Endothelial cell of umbilical vein (primary cell): ENCODE measurements around the gene NEK7. TPM values are rescaled to one million over a fixed set of nuclear protein-coding genes. Genes with fewer than 3 reads are reported as not detected.

Experiments used
- BruUV-seq: library from RNA; stranded (reverse); fragments of 400-500 nt; replicated peaks from 2 replicates; lab custom pipeline; 2021; lab: Mats Ljungman, UMichigan
- CTCF ChIA-PET: fragments of 300-600, 350-600 bp; sonication (Branson Sonifier 250); formaldehyde crosslinking; loops from one replicate; lab custom pipeline; 2021; ENCODE audit warnings: antibody characterized with exemption, inconsistent platforms; lab: Charles Lee
- POLR2A ChIA-PET: fragments of 300-600, 350-600 bp; sonication (Branson Sonifier 250); formaldehyde crosslinking; loops from one replicate; lab custom pipeline; 2021; ENCODE audit warnings: antibody characterized with exemption, inconsistent platforms; lab: Charles Lee
- DNase-seq: peaks from one replicate; pipeline ENCODE4 v3.0.0-alpha.2; 2011; ENCODE audit warnings: low read depth, low spot score
- FAIRE-seq: peaks from 2 replicates; lab custom pipeline; 2011; peaks lifted over from hg19 to GRCh38; lab: Jason Lieb, UNC
- H2AFZ ChIP-seq: 2 replicates; pipeline ENCODE4 v1.6.0; 2012; ENCODE audit warnings: low read depth, low read length, control low read depth, inconsistent platforms
- H3K27ac ChIP-seq: 2 replicates; pipeline ENCODE4 v1.5.1; 2011; ENCODE audit warnings: low read depth, mild to moderate bottlenecking, control low read depth, low read length, moderate library complexity; ENCODE audit not compliant: insufficient read depth
- H3K27me3 ChIP-seq, 2 experiments: 2 replicates each; pipeline versions ENCODE4 v1.6.0 to v1.6.1; 2011; ENCODE audit warnings: low read length in 2 of 2, mixed read lengths in 1 of 2; ENCODE audit not compliant: control insufficient read depth in 2 of 2, insufficient read depth in 2 of 2
- H3K36me3 ChIP-seq, 2 experiments: 2 replicates in 1 of 2; 3 replicates in 1 of 2; pipeline ENCODE4 v1.5.1; 2011; ENCODE audit warnings: low read length in 2 of 2, mild to moderate bottlenecking in 1 of 2, moderate library complexity in 1 of 2; ENCODE audit not compliant: control insufficient read depth in 2 of 2, insufficient read depth in 2 of 2; ENCODE audit errors: extremely low read depth in 1 of 2
- H3K4me1 ChIP-seq: 3 replicates; pipeline ENCODE4 v1.5.1; 2011; ENCODE audit warnings: mild to moderate bottlenecking, low read length; ENCODE audit not compliant: control insufficient read depth, insufficient read depth; ENCODE audit errors: extremely low read depth
- H3K4me2 ChIP-seq: 2 replicates; pipeline ENCODE4 v1.6.1; 2011; ENCODE audit warnings: low read length, control low read depth, mixed read lengths; ENCODE audit not compliant: insufficient read depth
- H3K4me3 ChIP-seq, 3 experiments: fragments of 200-600 bp in 1 of 3; sonication (generic), shearing (Covaris generic) in 1 of 3; replicated peaks in 1 of 3; 2 replicates each; pipeline ENCODE4 v1.5.1; 2011 to 2016; ENCODE audit warnings: control low read depth in 3 of 3, low read length in 3 of 3, mild to moderate bottlenecking in 2 of 3, inconsistent platforms in 1 of 3, low read depth in 1 of 3, moderate library complexity in 1 of 3; ENCODE audit not compliant: insufficient read depth in 1 of 3
- H3K79me2 ChIP-seq: 2 replicates; pipeline ENCODE4 v1.6.0; 2012; ENCODE audit warnings: low read length, inconsistent platforms; ENCODE audit not compliant: control insufficient read depth, insufficient read depth
- H3K9ac ChIP-seq: replicated peaks from 2 replicates; pipeline ENCODE3; 2011; ENCODE audit warnings: low read length, control low read depth; ENCODE audit not compliant: insufficient read depth; ENCODE audit errors: extremely low read depth
- H3K9me1 ChIP-seq: replicated peaks from 3 replicates; pipeline ENCODE4 v1.6.0; 2011; ENCODE audit warnings: mild to moderate bottlenecking, low read length; ENCODE audit not compliant: control insufficient read depth, insufficient read depth; ENCODE audit errors: extremely low read depth
- H3K9me3 ChIP-seq: replicated peaks from 2 replicates; pipeline ENCODE4 v1.5.1; 2012; ENCODE audit warnings: low read length, inconsistent platforms; ENCODE audit not compliant: control insufficient read depth, insufficient read depth
- H4K20me1 ChIP-seq: replicated peaks from 2 replicates; pipeline ENCODE3; 2011; ENCODE audit warnings: mild to moderate bottlenecking, low read length; ENCODE audit not compliant: control insufficient read depth, insufficient read depth; ENCODE audit errors: extremely low read depth
- EZH2 ChIP-seq: IDR thresholded peaks from 2 replicates; pipeline ENCODE4 v1.6.1; 2012; ENCODE audit warnings: borderline replicate concordance, low read depth, mild to moderate bottlenecking, moderate library complexity, low read length, inconsistent platforms; ENCODE audit not compliant: severe bottlenecking
- FOS ChIP-seq: IDR thresholded peaks from 2 replicates; pipeline ENCODE4 v1.6.1; 2011; ENCODE audit warnings: mild to moderate bottlenecking, low read length, moderate library complexity, borderline replicate concordance; ENCODE audit not compliant: insufficient read depth
- GATA2 ChIP-seq: IDR thresholded peaks from 2 replicates; pipeline ENCODE4 v1.7.0; 2011; ENCODE audit warnings: low read depth, mild to moderate bottlenecking, moderate library complexity, mixed read lengths, low read length; ENCODE audit not compliant: insufficient read length, insufficient read depth
- JUN ChIP-seq: IDR thresholded peaks from 2 replicates; pipeline ENCODE4 v1.6.1; 2011; ENCODE audit warnings: borderline replicate concordance, low read depth; ENCODE audit not compliant: insufficient read length, insufficient read depth
- MYC ChIP-seq: IDR thresholded peaks from one replicate; pipeline ENCODE4 v1.6.1; 2011; ENCODE audit warnings: mild to moderate bottlenecking, low read depth, low read length
- POLR2A ChIP-seq: IDR thresholded peaks from 2 replicates; pipeline ENCODE4 v1.6.1; 2012; ENCODE audit warnings: low read depth, mild to moderate bottlenecking, control low read depth, low read length
- POLR2AphosphoS5 ChIP-seq: IDR thresholded peaks from 2 replicates; pipeline ENCODE4 v1.6.1; 2012; ENCODE audit warnings: low read depth, mild to moderate bottlenecking, control low read depth, low read length, moderate library complexity; ENCODE audit not compliant: insufficient read depth
- dilution Hi-C: fragments of 300-500 bp; cut with MboI; formaldehyde crosslinking; loops from one replicate; pipeline ENCODE4 v1.15.0; 2019; ENCODE audit warnings: low sequenced_read_pairs; ENCODE audit not compliant: extremely low pct_ligation_motif_present
- intact Hi-C: fragments of 100-400 bp; cut with micrococcal nuclease; formaldehyde crosslinking; loops from one replicate; pipeline ENCODE4 v1.10.0; 2022
- polyA plus RNA-seq, 4 experiments: library from polyadenylated mRNA; depleted of rRNA in 3 of 4; stranded (reverse) in 3 of 4; unstranded in 1 of 4; fragments of >200 nt; gene quantifications; 2 replicates each; pipeline versions ENCODE4 v1.2.1 to v1.2.3, GENCODE V29; 2011 to 2012; ENCODE audit warnings: missing spikeins in 1 of 4
- total RNA-seq: library from RNA; stranded (reverse); gene quantifications from 2 replicates; pipeline ENCODE4 v1.2.3, GENCODE V29; 2021
- TF ChIP-seq, protein P1 (sequence below), 2 donors: IDR thresholded peaks; 1 replicate in 1 of 2; 2 replicates in 1 of 2; pipeline ENCODE4 v1.5.1; 2011; ENCODE audit warnings: low read length in 2 of 2, mild to moderate bottlenecking in 2 of 2, moderate library complexity in 2 of 2, control low read depth in 1 of 2, inconsistent platforms in 1 of 2, low read depth in 1 of 2; ENCODE audit not compliant: insufficient read depth in 1 of 2; ENCODE audit errors: extremely low read depth in 1 of 2
- TF ChIP-seq, protein P2 (sequence below): IDR thresholded peaks from 2 replicates; pipeline ENCODE4 v1.6.1; 2011; ENCODE audit not compliant: insufficient read depth, insufficient read length

Gene NEK7
- total and polyA plus RNA-seq, 2 donors (not counting 3 experiments of a cell fraction or from before 2014, with no cell fraction given), result 22.6 to 45.7 TPM

- POLR2A ChIA-PET, result no interaction called here
- dilution Hi-C loops (no loop called here), intact Hi-C loops (no loop called here)
- BruUV-seq, result no TSS peak
- peaks cover 96% of the 10 kb centered on the region for H3K79me2 ChIP-seq
- no peak for DNase-seq
- H3K4me2 ChIP-seq, result no peak overlapping the region
- no peaks in the 10 kb centered on the region for H3K36me3 ChIP-seq
- no peaks in the 10 kb centered on the region for H3K9me3 ChIP-seq
- CTCF ChIA-PET, result interaction anchor here (1.0 to 1.3 kb wide), 2 partner anchors 9 kb away, joined by 3 to 4 read pairs; no protein-coding TSS in a partner anchor
- H3K4me1 ChIP-seq, result no peaks in the 10 kb centered on the region
- peaks cover 19% of the 10 kb centered on the region for H4K20me1 ChIP-seq
- no peaks in the 10 kb centered on the region for H3K27me3 ChIP-seq
- no peak overlapping the region for H3K27ac ChIP-seq
- no peaks in the 10 kb centered on the region for H3K9me1 ChIP-seq
- no peak overlapping the region for H3K9ac ChIP-seq
- TF ChIP-seq FOS (no peak), GATA2 (no peak), JUN (no peak), POLR2AphosphoS5 (no peak), POLR2A (no peak), MYC (no peak), EZH2 (no peak)
- TF ChIP-seq, protein P1, sequence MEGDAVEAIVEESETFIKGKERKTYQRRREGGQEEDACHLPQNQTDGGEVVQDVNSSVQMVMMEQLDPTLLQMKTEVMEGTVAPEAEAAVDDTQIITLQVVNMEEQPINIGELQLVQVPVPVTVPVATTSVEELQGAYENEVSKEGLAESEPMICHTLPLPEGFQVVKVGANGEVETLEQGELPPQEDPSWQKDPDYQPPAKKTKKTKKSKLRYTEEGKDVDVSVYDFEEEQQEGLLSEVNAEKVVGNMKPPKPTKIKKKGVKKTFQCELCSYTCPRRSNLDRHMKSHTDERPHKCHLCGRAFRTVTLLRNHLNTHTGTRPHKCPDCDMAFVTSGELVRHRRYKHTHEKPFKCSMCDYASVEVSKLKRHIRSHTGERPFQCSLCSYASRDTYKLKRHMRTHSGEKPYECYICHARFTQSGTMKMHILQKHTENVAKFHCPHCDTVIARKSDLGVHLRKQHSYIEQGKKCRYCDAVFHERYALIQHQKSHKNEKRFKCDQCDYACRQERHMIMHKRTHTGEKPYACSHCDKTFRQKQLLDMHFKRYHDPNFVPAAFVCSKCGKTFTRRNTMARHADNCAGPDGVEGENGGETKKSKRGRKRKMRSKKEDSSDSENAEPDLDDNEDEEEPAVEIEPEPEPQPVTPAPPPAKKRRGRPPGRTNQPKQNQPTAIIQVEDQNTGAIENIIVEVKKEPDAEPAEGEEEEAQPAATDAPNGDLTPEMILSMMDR (IDR thresholded peaks at IDR 0.05; ENCODE audit: extremely low read depth in 1 of 2, insufficient read depth in 1 of 2, low read depth in 1 of 2, low read length in 2 of 2), result no peak
- TF ChIP-seq, protein P2, sequence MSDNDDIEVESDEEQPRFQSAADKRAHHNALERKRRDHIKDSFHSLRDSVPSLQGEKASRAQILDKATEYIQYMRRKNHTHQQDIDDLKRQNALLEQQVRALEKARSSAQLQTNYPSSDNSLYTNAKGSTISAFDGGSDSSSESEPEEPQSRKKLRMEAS, result no peak
- no peak for FAIRE-seq
- H2AFZ ChIP-seq, result no peak overlapping the region
- no peak overlapping the region for H3K4me3 ChIP-seq
Observed at GRCh38 chr1:198178615-198179014, 21.8 kb downstream of the NEK7 start.
